ENCODE data around the gene PRKCE.

Gene PRKCE

DNA sequence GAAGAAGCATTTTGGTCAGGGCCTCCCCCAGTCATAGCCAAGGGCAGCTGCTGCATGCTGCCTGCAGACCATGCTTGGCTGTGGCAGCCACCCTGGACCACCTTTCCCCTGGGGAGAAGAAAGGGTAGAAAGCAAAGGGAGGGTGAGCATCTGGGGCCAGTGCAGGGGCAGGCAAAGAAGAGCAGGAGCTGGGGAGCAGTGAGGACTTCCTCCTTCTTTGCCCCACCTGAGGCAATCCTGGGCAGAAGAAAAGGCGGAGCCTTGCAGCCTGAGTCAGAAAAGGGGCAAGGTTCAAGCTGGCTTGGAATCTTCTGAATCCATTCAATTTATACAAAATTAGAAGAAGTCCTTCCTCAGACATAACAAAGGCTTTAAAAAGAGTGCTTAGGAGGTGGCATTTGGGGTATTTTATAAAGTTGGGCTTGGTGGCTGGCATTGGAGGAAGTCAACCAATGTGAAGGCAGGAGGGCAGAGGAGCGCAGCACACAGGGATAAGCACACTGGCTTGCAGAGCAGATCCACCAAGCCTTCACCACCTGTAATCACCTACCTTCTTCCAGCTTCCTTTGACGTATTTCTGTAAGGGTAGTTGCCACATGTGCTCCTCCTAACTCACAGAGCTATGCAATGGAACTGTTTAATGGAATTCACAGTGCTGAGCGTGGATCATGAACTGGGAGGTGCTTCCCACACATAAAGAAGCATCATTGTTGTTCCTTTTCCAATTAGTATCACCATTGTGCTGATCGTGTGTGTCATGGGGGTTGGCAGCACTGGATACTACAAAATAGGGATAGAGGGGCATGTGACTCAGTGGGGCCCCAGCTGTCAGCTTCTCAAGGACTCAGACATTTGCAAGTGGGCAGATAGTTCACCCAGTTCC lies 491.3 kb downstream of the PRKCE start:
- no peak for DNase-seq

DNA sequence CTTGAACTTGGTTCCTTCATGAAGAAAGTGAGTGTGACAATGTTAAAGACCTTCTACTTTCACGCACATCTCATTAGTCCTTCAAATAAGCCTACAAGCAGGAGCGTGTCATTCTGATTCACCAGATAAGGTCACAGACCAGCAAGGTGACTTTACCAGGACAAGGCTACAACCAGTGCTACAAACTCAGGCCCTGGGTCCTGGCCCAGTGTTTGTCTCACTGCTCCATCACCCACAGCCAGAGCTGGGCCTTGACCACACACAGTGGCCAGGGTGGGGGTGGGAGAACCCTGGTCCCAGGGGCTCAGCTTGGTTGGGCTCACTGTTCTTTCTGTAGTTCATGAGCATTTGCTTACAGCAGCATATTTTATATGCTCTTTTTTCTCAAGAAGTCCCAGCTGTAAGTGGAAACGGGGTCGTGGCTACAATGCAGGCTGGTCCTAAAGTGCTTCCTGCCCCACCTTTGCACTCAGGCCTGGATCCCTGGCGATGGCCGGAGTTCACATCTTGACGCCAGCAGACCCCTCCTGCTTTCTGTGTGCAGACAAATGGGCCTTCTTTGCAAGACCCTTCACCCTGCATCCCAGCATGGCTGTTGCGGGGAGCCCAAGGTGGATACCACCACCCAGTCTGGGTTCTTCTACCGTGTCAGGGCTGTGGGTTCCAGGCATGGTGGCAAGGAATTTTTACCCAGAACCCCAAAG lies 492.1 kb downstream of the PRKCE start:
- no peak for DNase-seq

DNA sequence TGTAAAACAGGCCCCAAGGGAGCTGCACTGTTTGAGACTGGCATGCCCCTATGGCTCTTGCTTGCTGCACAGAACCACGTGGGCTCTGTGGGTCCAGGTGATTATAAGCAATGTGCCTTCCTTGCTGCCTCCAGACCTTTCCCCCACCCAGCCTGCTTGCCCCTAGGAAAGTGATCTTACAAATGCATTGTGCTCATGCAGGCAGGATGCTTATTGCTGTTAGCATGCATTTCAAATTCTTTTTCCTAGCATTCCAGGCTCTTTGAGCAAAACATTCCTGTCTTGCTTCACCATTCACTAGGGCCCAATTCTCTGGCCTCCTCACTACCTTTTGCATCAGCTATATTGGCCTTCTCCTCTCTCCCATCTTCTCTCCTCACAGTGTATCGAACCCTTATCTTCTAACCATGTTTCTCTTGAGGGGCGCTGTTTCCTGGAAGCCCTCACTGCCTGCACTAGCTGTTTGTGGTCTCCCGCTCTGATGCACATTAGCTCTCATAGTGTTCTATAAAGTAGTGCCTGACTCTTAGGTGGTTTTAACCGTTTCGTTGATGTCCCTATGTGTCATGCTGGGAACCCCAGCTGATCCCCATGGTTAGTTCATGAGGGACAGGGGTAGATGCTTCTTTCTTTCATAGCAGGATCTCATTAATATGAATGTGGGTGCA lies 492.8 kb downstream of the PRKCE start:
- no peak for DNase-seq

DNA sequence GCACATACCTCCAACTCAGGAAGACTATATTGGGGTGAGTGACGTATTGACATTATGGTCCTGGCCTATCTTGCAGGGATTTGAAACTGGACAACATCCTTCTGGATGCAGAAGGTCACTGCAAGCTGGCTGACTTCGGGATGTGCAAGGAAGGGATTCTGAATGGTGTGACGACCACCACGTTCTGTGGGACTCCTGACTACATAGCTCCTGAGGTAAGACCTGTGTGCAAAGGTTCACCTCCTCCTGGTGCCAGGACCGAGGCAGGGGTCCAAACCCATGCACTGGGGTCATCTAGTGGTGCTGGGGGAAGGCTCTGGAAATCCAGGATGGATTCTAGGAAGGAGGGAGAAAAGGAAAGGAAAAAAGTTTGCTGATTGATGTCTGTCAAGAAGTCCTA lies 493.5 kb downstream of the PRKCE start:
- no peak for DNase-seq

DNA sequence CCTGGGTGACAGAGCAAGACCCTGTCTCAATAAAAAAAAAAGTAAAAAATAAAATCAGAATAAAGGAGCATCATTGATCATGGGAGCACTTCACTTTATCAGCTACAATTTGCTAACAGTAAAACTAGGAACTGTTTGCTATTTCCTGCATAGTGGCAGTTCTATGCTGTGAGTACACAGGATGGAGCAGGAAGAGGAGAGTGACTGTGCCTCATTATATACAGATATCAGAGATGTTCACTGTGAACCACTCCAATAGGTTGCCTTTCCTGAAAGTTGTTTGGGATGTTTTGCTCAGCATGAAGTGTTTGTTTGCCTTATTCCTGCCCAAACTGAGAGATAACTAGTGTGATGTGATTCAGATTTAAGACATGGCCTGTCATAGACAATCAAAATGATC lies 494.4 kb downstream of the PRKCE start:
- no peak for DNase-seq

DNA sequence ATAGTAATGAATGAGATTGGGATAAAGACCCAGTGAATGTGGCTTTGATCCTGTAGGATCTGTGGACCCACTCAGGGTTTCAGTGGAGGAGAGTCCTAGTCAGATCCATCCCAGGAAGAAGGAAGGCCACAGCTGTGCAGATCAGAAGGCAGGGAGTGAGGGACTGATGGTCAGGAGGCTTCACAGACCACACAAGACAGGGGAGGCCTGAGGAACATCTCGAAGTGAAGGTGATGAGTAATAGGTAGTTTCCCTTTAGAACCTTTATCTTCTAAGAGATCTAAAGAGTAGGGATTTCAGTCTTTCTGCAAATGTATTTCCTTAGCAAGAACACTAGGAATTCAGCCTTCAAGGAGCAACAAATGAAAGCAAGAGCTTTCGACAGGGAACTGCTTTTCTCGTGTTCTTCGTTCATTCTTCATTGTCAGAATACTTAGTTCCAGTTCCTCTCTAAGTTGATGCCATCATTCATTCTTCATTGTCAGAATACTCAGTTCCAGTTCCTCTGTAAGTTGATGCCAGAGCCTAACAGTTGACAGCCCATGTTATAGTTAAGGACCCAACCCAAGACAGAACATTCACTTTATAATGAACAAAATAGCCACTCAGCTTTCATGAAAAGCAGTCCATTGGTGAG lies 495.5 kb downstream of the PRKCE start:
- no peak for DNase-seq

DNA sequence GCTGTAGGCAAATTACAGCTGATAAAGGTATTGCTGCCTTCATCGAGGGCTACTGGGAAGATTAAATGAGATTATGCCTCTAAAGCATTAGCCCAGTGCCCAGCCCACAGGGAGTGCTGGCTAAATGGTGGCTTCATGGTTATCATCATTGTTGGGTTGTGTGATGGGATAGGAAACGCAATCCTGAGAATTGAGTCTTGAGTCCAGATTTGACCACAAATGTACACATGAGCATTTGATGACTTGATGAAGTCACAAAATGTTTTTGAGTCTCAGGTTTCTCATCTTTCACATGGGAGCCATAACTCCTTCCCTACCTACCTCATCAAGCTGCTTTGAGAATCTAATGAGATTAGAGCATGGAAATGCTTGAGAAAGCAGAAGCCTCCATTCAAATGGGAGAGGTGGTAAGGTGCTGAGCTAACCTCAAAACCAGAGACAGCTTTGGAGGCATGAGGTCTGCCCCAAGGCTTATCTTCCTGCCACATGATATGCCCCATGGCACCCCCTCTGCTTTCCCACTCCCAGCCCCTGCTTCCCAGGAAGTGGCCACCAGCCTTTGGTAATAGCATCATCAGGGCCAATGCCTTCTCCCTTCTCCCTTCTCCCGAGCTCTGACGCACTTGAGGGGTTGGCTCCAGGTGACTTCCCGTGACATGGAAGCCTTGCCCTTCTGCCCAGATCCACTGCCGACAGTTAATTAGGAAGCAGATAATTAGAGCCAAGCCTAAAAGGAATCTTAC lies 496.3 kb downstream of the PRKCE start:
- DNase-seq, result no peak

DNA sequence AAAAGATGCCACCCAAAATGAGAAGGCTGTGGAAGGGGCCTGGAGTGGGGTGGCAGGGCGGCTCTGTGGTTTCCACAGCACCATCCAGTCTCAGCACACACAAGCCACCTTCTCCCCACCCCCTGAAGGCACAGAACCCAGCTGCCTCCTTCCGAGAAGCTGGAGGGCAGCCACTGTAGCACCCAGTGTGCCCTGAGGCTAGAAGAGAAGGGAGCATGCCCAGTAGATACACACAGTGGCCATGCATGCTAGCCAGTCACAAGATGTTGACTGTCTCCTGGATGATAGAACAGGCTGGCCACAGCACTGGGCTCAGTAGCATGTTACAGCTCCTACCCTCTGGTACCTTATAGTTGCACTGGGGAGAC lies 496.9 kb downstream of the PRKCE start:
- DNase-seq, result no peak

DNA sequence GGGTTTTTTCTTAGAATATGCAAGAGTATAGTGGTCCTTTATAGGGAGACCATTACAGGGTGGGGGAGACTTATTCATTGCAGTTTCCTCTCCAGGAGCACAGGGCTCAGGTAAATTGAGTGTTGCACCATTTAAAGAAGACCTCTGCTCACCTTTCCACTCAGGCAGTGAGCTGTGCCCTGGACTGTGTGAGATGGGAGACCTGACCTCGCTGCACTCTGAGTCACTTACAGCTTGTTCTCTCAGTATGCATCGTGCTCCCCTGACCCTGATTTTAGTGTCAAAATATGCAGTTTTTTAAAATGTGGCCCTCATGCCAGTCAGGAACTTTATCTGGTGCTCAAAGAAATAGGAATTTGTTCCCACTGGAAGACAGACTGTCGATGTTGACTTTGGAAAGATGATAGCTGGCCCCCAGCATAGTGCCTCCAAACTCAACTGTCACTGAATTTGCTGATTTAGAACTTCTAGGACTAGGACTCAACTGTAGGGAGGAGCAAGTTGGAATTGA lies 499.0 kb downstream of the PRKCE start:
- no peak for DNase-seq

DNA sequence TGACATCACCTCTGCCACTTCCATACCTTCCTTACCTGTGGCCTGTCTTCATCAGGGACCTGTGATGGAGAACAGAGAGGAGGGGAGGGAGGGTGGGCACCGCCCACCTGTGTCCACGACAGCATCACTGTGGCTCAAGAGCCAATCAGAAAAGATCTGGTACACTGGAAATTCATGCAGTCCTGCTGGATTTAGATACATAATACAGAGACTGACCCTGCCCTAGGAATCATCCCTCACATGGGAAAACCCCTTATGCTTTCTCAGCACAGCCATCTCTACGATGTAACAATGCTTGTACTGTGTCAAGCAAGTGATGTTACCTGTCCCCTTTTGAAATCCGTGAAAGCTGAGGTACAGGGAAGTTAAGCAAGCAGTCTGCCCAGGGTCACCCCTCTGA lies 500.1 kb downstream of the PRKCE start:
- DNase-seq, result no peak

DNA sequence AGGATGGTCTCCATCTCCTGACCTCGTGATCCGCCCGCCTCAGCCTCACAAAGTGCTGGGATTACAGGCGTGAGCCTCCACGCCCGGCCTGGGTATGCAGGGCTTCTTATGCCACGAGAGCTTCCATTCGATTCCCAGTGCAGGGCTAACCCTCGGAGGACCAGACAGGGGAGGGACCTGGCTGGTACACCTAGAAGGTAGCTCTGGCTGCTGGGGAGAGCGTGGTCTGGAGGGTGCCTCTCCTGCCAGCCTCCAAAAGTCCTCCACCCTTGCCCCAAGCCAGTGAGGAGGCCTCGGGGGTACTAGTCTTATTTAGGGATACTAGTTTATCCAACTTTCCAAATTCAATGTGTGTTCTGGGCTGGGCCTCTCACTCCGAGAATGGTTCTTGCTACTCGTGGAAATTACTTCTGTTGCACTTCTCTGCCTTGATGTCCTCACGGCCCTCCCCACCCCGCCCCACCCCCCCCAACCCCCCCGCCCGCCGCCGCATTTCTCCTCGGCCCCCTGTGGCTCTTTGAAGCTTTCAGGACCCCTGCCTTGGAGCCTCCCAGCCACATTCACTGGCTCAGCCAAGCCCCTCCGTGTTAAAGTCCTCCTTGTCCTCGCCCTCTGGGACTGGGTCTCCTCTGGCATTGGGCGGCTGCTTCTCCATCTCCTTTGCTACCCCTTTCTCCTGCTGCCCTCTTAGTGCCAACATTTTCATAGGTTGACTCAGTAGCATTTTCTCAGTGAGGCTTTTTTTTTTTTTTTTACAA lies 502.7 kb downstream of the PRKCE start:
- no peak for DNase-seq

DNA sequence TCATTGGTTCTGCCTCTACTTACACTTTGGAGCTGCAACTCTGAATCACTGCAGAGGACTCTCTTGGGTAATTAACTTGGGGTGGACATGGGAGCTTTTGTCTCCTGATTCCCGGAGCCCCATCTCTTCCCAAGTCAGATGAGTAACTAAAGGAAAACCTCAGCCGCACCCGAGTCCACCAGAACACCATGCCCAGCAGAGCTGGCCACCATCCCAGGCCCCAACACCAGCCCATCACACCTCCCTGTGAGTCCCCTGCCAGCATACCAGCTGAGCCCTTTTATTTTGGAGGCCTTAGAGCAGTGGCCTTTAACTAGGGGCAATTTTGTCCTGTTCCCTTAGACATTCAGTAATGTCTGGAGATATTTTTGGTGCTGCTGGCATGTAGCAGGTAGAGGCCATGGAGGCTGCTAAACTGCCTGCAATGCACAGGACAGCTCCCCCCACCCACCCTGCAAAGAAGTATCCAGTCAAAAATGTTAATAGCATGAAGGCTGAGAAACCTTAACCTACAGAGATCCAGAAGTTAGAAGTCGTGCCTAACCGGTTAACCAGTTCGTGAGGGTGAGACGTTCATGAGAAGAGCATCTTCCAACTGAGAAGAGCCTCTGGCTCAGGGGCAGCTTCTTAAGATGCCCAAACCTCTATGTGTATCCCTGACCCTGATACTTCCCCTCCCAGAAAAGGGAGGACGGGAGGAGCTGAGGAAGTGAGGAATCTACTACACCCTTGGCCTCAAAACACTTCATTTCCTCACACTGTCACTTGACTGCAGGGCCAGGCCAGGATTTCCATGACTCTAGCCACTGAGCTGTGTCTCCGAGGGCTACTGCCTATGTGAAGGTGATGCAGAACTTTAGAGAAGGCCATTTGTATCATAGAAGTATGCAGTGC lies 505.8 kb downstream of the PRKCE start:
- no peak for DNase-seq

DNA sequence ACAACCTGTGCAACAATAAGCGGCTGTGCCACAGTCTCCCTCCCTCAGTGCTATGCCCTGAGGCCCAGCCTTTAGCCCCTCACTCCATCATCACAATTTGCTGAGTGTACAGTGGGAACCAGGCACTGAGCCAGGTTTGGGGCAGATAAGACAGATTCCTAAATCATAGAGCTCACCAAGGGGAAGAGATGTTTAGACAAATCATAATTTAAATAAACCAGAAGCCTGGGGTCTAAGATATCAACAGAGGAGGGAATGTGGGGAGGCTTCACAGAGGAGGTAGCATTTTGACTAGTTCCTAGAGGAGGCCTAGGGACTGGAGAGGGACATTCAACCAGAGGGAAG lies 506.5 kb downstream of the PRKCE start:
- DNase-seq, result no peak

DNA sequence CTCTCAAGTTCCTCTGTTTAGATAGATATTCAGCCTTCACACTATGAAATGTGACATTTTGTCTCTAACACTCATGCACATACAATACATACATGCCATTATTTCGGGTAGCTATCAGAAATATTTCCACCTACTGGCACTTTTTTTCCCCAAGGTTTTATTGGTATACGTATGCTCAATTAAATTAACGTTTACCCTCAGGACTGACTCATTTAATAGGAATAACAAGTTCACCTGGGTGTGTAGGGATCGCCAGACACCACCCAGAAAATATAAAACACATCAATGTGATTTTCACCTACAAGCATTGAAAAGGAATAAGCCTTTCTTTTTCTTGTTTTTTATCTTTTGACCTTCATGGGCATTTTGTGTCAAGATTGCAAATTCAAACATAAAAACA lies 507.2 kb downstream of the PRKCE start:
- no peak for DNase-seq

DNA sequence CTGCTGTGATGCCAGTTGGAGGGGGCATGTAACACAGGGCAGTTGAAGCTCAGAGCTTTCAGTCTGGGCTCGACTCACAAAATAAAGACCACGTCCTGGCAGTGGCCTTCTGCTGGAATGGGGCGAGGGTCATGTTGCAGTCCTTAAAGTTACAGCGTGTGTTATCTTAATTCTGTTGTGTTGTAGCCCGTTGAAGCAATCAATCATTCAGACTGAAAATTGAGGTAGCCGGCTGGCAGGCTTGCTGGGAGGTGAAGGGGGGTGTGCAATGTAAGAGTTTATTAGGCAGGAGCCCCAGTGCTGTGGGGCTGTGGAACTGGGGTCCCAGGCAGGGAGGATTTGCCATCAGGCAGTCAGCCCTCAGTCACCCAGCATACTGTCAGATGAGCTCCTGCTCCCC lies 508.9 kb downstream of the PRKCE start:
- no peak for DNase-seq

DNA sequence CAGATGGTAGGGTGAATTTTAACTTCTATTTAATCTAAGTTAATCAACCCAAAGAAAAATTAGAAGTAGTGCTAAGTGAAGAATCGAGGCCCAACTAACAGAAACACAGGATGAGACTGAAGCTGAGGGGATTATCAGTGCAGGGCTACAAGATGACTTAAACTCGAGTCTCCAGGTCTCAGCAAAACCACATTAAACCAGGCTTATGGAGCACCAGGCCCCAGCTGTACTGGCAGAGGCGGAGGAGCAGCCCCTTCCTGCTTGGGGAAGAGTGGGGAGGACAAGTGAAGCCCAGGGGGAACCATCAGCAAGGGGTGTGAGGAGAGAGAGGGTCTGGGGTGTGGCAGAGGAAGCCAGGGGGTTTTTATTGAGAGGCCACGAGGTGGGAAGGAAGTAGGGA lies 509.8 kb downstream of the PRKCE start:
- no peak for DNase-seq

DNA sequence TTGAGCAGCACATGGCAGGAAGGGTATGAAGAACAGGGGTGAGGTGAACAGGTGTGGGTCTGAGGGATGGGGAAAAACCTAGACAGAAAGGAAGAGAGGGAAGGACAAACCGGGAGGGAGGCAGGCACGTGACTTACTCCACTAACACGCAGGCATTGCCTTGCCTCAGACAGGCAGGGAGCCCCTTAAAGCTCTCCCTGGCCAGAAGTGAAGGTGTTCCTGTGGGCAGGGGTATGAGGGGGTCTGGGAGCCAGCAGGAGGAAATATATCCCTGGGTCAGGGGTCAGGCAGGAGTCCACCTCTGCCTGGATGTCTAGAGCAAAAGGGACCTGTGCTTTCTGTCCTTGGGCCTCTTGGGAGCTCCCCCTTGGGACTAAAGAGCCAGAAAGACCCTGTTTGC lies 510.4 kb downstream of the PRKCE start:
- no peak for DNase-seq

DNA sequence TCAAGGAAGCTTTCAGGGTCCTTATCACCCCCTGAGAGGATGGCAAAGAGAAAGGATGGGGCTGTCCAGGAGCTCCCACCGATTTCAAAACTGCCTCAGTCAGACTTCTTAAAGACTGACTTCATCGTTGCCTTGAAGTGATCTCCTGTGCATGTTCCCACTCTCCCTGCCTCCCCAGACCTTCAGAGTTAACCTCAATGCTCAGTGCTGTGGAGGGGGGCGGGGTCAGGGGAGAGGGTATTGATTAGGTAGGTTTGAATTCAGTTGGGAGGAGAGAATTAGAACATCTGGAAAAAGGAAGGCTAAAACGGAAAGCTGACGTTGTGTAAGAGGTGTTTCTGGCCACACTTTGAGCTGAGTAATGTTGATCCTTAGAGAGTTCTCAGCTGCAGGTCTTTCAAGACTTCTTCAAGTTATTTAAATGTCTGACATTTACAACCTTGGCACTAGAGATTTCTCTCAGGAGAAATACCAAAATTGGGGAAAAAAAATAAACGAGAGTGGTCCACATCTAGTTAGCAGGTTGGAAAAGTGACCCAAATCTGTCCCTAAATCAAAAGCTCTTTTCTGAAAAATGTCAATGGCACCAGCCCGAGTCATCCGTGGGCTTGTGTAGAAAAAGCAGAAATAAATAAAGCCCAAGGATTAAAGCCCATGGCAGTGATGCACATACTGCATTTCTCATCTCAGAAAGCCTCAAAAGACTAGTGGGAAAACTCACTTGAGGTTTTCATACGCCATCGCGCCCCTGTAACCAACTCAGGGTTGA lies 511.0 kb downstream of the PRKCE start:
- no peak for DNase-seq

DNA sequence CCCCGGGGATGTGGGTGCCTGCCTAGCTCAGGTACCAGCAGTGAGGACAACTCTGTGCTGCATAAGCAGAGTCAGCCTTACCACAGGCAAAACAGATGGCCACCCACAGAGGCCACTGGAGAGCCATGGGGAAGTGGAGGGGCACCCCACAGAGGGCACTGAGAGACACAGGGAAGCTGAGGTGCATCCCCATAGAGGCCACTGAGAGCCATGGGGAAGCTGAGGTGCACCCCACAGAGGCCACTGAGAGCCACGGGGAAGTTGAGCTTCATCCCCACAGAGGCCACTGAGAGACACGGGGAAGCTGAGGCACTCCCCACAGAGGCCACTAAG lies 511.6 kb downstream of the PRKCE start:
- DNase-seq, result no peak

Measured in CD4-positive, alpha-beta T cell treated with Interleukin-15 for 1 hour (primary cell).